Measurements from ENCODE around the gene MBLAC1. TPM values are rescaled to one million over a fixed set of nuclear protein-coding genes. Genes with fewer than 3 reads are reported as not detected.

MBLAC1 gene
- total and polyA plus RNA-seq, 10 of the 15 experiments (the other 5 are each of a cell fraction or from before 2014, with no cell fraction given) = 0.24 to 3.2 (median 1.8) TPM; not detected in 1

GRCh38 chr7:100160067-100160466, 33.3 kb downstream of the MBLAC1 start:
- ChIA-PET SMC1A (ENCODE audit: uncharacterized antibody, unreplicated experiment) (interaction anchor here (1.3 kb wide), 1 partner anchor 10 kb away, joined by 3 read pairs; no protein-coding TSS in a partner anchor), CTCF (interaction anchor here (0.5 to 1.9 kb wide), 3 partner anchors 8 to 58 kb away, joined by 3 to 7 read pairs (median 6); partner anchors contain the start of gene GAL3ST4), POLR2A (interaction anchor here (0.6 to 2.2 kb wide), 3 partner anchors 10 to 240 kb away, joined by 3 to 9 read pairs (median 3); no protein-coding TSS in a partner anchor), RAD21 (ENCODE audit: unreplicated experiment) (no interaction called here)
- H3K4me3 ChIP-seq = no peak overlapping the region
- 91% methylated on average over 18 of the region's 18 CpGs for WGBS (ENCODE audit: insufficient coverage, insufficient replicate concordance, low lambda C conversion rate, missing lambda C conversion rate)
- no peaks in the 10 kb centered on the region for H4K20me1 ChIP-seq (ENCODE audit: control insufficient read depth, insufficient read depth)
- intact Hi-C loops (cut with micrococcal nuclease; ENCODE audit: unreplicated experiment) = no loop called here
- H3K27me3 ChIP-seq (replicated peaks in 1 of 2; ENCODE audit: control insufficient read depth in 2 of 2, insufficient read depth in 2 of 2, low read length in 1 of 2) = no peaks in the 10 kb centered on the region
- no TSS peak for BruUV-seq (replicated peaks)
- FAIRE-seq (no peak), ATAC-seq (no peak), DNase-seq (ENCODE audit: low read depth, low spot score) (no peak)
- H3K36me3 ChIP-seq (ENCODE audit: control insufficient read depth in 2 of 2, insufficient read depth in 2 of 2, low read length in 1 of 2) = peaks cover 0 to 12% of the 10 kb centered on the region in 2 experiments; a peak in 3 of 4 replicates
- no peak for TF ChIP-seq IRF3 (IDR thresholded peaks at IDR 0.05)
- no peak for TF ChIP-seq SUPT20H (IDR thresholded peaks at IDR 0.05; ENCODE audit: borderline replicate concordance, control insufficient read depth, low read depth, low read length)
- no peak for TF ChIP-seq HDAC6 (IDR thresholded peaks at IDR 0.05; ENCODE audit: unreplicated experiment)
- TF ChIP-seq HCFC1 (IDR thresholded peaks at IDR 0.05; ENCODE audit: low read length) = no peak
- TF ChIP-seq SMARCA5 (IDR thresholded peaks at IDR 0.05) = no peak
- no peak for TF ChIP-seq ASH2L (IDR thresholded peaks at IDR 0.05; ENCODE audit: borderline replicate concordance, low read depth)
- no peak for TF ChIP-seq KAT2A (conservative IDR thresholded peaks at IDR 0.05; ENCODE audit: control insufficient read depth, low read depth, low read length)
- TF ChIP-seq USF2 (IDR thresholded peaks at IDR 0.05; ENCODE audit: borderline replicate concordance, low read depth, low read length) = no peak
- no peaks in the 10 kb centered on the region for H3K9me3 ChIP-seq (replicated peaks; ENCODE audit: control insufficient read depth, insufficient read depth, low read length)
- H2AFZ ChIP-seq (ENCODE audit: control insufficient read depth, low read depth, low read length) = no peak overlapping the region
- no peak overlapping the region for H3K4me2 ChIP-seq (ENCODE audit: control insufficient read depth, insufficient read depth)
- no peak overlapping the region for H3K27ac ChIP-seq (ENCODE audit: control insufficient read depth, insufficient read depth)
- peaks cover 11% of the 10 kb centered on the region for H3K79me2 ChIP-seq (ENCODE audit: control insufficient read depth, insufficient read depth, low read length)
- in situ Hi-C loops (cut with MboI) = no loop called here
- peaks cover 13% of the 10 kb centered on the region; the same call in 1 of the 2 replicates for H3K4me1 ChIP-seq (ENCODE audit: control insufficient read depth, insufficient read depth, low read length)
- H3K9ac ChIP-seq (ENCODE audit: control insufficient read depth, insufficient read depth, low read length) = no peak overlapping the region

All from GM12878 (cell line).